RCC 7860 (cell line): ENCODE measurements around the gene LIMS2.

ENCODE experiments used
- DNase-seq: peaks from one replicate; pipeline ENCODE4 v3.0.0-alpha.2; 2015; ENCODE audit warnings: low spot score
- FAIRE-seq: peaks from 2 replicates; lab custom pipeline; 2012; peaks lifted over from hg19 to GRCh38; lab: Jason Lieb, UNC

Gene LIMS2

GRCh38 chr2:127635380-127636237 is 39.7 kb downstream of the LIMS2 start:
- DNase-seq = no peak
- FAIRE-seq = no peak

GRCh38 chr2:127634626-127635379 is 40.5 kb downstream of the LIMS2 start:
- DNase-seq (no peak), FAIRE-seq (no peak)

DNA sequence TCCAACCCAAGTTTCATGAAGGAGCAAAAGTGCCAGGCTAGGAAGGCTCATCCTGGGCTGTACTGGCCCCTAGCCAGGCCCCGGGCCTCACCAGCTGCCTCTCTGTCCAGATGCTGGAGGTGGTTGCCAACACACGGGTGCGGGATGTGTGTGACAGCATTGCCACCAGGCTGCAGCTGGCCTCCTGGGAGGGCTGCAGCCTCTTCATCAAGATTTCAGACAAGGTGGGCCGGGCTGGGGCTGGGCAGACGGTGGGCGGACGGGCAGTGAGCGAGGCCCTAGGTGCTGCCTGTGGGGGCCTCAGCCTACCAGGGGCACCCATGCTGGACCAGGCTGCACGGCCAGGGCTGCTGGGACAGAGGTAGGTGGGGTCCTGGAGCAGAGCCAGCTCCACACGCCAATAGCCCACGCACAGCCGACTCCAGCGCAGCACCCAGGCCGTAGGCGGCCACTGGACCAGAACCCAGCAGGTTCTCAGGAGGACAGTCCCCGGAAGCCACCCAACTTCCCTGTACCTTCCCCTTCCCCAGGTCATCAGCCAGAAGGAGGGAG is 41.2 kb downstream of the LIMS2 start:
- FAIRE-seq (no peak), DNase-seq (no peak)

GRCh38 chr2:127633556-127634065 is 41.7 kb downstream of the LIMS2 start:
- DNase-seq = no peak
- FAIRE-seq = no peak

DNA sequence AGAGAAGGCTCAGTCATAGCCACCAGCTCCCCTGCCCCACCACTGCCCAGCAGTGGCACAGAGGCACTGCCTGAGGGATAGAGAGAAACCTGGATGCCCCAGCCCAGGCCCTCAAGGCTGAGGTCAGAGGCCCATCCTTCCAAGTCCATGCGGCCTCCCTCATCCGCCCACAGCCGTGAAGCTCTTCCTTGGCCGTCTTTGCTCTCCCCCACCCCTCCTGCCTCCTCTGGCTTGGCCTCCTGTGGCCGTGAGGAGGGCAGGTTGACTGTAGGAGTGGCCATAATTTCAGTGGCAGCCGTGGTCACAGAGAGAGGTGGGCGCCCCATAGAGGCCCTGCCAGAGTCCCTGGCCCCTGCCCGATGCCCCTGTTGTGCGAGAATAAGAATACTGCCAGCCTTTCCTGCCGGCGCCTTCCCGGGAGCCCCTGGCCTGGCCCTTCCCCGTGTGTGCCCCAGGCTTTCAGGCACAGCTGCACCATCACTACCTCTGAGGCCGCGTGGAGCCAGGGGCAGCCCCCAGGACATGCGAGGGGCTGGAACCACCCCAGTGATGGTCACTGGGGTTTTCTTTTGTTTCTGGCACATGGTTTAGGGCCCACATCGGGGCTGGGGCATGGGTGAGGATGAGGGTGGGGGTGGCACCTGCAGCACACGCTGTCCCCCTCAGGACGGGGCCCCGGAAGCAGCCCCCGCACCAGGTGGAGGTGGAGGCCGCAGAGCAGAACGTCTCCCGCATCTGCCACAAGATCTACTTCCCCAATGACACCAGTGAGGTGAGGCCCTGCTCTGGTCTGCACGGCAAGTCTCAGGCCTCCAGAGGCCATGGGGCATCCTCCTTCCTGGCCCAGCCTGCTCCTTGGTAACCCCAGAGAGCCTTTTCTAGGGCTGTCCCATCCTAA is 42.5 kb downstream of the LIMS2 start:
- DNase-seq = no peak
- FAIRE-seq = no peak

DNA sequence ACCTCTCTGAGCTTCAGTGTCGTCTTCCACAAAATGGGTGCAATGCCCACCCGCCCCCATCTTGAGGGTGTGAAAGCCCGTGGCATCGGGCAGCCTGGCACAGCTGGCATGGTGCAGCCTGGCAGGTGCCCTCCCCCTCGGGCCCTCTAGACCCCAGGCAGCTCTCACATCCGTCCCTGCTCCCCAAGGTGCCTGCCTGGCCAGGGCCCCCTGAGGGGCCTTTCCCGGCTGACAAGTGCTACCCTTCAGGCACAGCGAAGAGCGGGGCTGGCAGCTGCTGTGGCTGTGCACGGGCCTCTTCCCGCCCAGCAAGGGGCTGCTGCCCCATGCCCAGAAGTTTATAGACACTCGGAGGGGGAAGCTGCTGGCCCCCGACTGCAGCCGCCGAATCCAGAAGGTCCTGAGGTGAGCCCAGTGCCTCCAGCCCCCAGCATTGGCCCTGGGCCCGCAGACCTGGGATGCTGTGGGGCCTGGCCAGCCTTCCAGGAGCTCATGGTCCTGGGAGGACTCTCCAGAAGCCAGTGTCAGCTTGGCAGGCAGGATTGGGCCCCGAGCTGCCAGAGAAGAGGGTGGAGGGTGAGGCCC is 43.2 kb downstream of the LIMS2 start:
- DNase-seq (no peak), FAIRE-seq (no peak)

GRCh38 chr2:127631541-127631996 is 43.8 kb downstream of the LIMS2 start:
- DNase-seq = no peak
- FAIRE-seq = no peak

DNA sequence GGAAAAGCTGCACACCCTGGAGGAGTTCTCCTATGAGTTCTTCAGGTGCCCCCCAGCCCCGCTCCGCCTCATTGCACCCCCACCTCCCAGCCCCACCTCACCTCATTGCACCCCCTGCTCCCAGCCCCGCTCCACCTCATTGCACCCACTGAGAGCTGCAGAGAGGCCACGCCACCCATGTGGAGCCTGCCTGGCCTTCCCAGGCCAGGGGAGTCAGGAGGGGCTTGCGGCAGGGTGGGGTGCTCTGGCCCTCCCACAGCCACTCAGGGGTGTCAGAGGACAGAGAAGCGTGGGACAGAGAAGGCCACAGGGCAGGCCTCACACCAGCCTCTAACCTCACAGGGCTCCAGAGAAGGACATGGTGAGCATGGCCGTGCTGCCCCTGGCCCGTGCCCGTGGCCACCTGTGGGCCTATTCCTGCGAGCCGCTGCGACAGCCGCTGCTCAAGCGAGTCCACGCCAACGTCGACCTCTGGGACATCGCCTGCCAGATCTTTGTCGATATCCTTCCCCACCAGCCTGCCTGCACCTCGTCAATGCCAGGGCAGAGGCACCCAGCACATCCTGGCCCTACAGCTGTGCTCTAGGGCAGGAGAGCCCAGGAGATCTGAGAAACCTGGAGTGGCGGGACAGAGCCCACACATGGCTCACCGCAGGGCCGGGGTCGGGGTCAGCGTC is 44.3 kb downstream of the LIMS2 start:
- DNase-seq (no peak), FAIRE-seq (no peak)

GRCh38 chr2:127630096-127630863 is 45.0 kb downstream of the LIMS2 start:
- FAIRE-seq (no peak), DNase-seq (no peak)

GRCh38 chr2:127629637-127630036 is 45.7 kb downstream of the LIMS2 start:
- FAIRE-seq = no peak
- DNase-seq = no peak

- FAIRE-seq (no peak), DNase-seq (no peak)
Measured at GRCh38 chr2:127628767-127629614, 46.3 kb downstream of the LIMS2 start.

DNA sequence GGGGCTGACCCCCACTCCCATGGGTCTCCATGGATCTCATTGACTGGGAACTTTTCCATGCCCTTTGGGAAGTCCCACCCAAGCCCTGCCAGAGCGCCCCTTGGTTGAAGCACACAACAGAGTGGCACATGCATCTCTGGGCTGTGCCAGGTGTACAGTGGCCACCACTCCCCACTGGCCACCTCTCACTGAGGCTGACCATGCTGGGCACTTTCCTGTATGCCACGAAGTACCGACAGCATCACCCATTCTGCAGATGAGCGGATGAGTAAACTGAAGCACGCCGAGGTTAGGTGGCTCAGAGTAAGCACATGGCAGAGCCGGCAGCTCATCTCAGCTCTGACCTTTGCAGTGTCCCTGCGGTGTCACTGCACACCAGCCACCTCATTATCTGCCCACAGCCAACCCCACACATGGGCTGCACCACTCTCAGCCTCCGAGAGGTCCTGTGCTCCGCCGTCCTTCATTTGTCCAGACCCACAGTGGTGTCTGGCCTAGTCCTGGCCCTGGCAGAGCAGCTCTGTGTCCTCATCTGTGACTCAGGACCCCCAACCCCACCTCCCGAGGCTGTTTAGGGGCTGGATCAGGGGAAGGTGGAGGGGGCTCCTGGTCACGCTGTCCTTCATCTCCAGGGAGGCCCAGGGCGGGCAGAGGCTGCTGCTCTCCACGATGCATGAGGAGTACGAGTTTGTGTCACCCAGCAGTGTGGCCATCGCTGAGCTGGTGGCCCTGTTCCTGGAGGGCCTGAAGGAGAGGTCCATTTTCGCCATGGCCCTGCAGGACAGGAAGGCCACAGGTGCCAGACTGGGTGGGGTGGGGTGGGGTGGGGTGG is 47.4 kb downstream of the LIMS2 start:
- DNase-seq = no peak
- FAIRE-seq = no peak

DNA sequence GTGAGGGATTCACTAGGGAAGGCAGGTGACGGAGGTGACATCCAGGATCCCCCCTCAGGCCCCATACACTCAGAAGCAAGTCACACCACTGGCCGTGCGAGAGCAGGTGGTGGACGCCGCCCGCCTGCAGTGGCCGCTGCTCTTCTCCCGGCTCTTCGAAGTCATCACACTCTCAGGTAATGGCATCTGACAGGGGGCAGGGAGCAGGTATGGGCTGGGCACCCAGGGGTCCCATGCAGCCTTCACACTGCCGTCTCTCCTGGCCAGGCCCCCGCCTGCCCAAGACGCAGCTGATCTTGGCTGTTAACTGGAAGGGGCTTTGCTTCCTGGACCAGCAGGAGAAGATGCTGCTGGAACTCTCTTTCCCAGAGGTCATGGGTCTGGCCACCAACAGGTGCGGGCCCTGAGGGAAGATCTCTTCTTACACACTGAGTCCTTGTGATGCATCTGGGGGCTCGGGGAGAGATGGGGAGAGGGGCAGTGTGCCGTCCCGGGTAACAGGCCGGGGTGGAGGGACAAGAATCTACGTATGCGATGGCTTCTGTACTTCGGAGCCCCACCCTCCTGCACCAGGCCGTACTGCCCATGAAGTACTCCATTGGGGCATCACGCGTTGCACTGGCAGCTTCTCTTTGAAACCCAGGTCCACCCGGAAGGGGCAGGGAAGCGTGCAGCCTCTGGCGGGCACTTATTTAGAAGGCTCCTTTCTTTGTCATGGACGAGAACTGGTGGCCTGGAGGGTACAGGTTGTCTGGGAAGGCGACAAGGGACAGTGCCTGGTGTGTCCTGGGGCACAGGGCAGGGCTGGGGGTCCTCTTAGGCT is 48.2 kb downstream of the LIMS2 start:
- no peak for FAIRE-seq
- no peak for DNase-seq

DNA sequence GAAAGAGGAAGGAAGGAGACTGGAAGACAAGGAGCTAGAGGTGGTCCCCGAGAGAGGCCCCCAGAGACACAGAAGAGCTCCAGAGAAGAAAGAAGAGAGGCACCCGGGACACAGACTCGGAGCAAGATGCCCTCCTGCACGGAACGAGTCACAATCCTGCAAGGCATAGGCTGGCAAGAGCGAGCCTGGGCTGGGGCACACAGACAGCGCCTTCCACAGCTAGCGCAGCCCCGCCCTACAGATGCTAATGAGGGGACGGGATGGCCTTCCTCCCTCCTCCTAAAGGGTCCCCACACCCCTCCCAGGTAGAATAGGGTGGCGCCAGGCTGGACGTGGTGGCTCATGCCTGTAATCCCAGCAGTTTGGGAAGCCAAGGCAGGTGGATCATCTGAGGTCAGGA is 49.2 kb downstream of the LIMS2 start:
- DNase-seq (no peak), FAIRE-seq (no peak)

DNA sequence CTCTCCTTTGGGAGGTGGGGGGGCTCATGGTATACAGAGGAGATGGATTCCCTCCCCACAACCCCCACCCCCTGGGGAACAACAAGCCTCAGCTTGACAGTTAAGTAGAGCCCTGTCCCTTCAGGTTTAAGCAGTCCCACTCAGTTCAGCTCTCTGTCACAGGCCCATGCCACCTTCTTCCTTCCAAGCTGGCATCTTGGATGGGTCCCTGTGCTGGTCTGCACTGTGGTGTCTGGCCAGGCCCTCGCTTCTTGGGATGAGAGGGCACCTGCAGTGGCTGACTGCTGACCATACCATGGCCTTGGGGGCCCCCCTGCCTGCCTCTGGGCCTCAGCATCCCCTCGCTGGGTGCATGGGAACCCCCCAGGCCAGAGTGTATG is 49.8 kb downstream of the LIMS2 start:
- FAIRE-seq (no peak), DNase-seq (no peak)
